ENCODE results near the gene BMP7. TPM values are rescaled to one million over a fixed set of nuclear protein-coding genes. Genes with fewer than 3 reads are reported as not detected.

Gene BMP7
- total and polyA plus RNA-seq, 2 of the 13 experiments (the other 11 are each of a cell fraction or from before 2014, with no cell fraction given) = not detected

DNA sequence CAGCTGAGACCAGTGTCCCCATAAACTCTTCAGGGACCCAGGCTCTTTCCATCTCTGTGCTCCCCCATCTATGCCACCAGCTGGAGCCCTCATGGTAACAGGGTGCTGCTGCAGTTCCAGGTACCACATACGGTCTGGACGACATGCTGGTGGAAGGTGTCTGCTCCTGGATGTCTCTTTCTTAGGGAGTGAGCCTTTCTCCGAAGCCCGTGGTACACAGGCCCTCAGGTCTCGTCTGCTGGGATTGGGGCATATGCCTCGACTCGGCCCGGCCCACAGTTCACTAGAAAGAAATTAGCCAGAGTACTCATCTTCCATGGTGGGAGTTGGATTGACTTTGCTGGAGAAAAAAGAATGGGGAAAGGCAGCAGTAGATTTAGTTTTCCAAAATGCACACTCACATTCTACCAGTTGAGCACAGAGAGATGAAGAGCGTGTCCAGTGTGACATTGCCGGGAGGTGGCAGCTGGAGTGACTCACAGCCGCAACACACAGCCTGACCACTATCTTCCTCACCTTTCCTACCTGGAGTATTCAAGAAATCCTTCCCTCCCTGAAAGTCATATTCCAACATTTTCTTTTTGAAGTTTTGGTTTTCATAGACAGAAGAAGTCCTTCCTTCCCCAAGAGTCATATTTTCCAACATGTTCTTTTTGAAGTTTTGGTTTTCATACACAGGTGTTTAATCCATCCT lies 44.5 kb upstream of the BMP7 start:
- ATAC-seq = peak; percentile 85
- CTCF ChIA-PET (ENCODE audit: low intra/inter-chr PET ratio, low total read pairs) = interaction anchor here (1.2 kb wide), 1 partner anchor 21 kb away, joined by 3 read pairs; no protein-coding TSS in a partner anchor
- WGBS (ENCODE audit: low lambda C conversion rate) = 11% methylated on average over 11 of the region's 11 CpGs
- in situ Hi-C loops (cut with HindIII; ENCODE audit: extremely low pct_ligation_motif_present, low pct_unique_long_range_greater_than_20kb) = no loop called here
- H3K9me3 ChIP-seq (ENCODE audit: low read length) = no peaks in the 10 kb centered on the region
- no peak overlapping the region for H2AFZ ChIP-seq (ENCODE audit: low read length)
- H3K79me2 ChIP-seq (ENCODE audit: insufficient read depth, low read length) = no peaks in the 10 kb centered on the region
- H3K4me3 ChIP-seq (replicated peaks in 1 of 3; ENCODE audit: insufficient read depth in 1 of 3, low read depth in 2 of 3, low read length in 3 of 3) = no peak overlapping the region
- H4K20me1 ChIP-seq (ENCODE audit: insufficient read depth, low read length) = no peaks in the 10 kb centered on the region
- BruUV-seq (replicated peaks) = no TSS peak
- no peaks in the 10 kb centered on the region for H3K4me1 ChIP-seq (ENCODE audit: insufficient read depth, low read length)
- H3K36me3 ChIP-seq (replicated peaks in 1 of 2; ENCODE audit: control insufficient read depth in 1 of 2, insufficient read depth in 2 of 2, low read length in 2 of 2) = no peaks in the 10 kb centered on the region
- H3K27ac ChIP-seq (ENCODE audit: extremely low read length, insufficient read depth, low read length) = no peak overlapping the region
- FAIRE-seq = peak; percentile 75
- no peak for DNase-seq (ENCODE audit: low spot score)
- TF ChIP-seq, protein P1, sequence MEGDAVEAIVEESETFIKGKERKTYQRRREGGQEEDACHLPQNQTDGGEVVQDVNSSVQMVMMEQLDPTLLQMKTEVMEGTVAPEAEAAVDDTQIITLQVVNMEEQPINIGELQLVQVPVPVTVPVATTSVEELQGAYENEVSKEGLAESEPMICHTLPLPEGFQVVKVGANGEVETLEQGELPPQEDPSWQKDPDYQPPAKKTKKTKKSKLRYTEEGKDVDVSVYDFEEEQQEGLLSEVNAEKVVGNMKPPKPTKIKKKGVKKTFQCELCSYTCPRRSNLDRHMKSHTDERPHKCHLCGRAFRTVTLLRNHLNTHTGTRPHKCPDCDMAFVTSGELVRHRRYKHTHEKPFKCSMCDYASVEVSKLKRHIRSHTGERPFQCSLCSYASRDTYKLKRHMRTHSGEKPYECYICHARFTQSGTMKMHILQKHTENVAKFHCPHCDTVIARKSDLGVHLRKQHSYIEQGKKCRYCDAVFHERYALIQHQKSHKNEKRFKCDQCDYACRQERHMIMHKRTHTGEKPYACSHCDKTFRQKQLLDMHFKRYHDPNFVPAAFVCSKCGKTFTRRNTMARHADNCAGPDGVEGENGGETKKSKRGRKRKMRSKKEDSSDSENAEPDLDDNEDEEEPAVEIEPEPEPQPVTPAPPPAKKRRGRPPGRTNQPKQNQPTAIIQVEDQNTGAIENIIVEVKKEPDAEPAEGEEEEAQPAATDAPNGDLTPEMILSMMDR (CRISPR knock-in tag; IDR thresholded peaks at IDR 0.05) = peak; percentile 28
- TF ChIP-seq, protein P2, sequence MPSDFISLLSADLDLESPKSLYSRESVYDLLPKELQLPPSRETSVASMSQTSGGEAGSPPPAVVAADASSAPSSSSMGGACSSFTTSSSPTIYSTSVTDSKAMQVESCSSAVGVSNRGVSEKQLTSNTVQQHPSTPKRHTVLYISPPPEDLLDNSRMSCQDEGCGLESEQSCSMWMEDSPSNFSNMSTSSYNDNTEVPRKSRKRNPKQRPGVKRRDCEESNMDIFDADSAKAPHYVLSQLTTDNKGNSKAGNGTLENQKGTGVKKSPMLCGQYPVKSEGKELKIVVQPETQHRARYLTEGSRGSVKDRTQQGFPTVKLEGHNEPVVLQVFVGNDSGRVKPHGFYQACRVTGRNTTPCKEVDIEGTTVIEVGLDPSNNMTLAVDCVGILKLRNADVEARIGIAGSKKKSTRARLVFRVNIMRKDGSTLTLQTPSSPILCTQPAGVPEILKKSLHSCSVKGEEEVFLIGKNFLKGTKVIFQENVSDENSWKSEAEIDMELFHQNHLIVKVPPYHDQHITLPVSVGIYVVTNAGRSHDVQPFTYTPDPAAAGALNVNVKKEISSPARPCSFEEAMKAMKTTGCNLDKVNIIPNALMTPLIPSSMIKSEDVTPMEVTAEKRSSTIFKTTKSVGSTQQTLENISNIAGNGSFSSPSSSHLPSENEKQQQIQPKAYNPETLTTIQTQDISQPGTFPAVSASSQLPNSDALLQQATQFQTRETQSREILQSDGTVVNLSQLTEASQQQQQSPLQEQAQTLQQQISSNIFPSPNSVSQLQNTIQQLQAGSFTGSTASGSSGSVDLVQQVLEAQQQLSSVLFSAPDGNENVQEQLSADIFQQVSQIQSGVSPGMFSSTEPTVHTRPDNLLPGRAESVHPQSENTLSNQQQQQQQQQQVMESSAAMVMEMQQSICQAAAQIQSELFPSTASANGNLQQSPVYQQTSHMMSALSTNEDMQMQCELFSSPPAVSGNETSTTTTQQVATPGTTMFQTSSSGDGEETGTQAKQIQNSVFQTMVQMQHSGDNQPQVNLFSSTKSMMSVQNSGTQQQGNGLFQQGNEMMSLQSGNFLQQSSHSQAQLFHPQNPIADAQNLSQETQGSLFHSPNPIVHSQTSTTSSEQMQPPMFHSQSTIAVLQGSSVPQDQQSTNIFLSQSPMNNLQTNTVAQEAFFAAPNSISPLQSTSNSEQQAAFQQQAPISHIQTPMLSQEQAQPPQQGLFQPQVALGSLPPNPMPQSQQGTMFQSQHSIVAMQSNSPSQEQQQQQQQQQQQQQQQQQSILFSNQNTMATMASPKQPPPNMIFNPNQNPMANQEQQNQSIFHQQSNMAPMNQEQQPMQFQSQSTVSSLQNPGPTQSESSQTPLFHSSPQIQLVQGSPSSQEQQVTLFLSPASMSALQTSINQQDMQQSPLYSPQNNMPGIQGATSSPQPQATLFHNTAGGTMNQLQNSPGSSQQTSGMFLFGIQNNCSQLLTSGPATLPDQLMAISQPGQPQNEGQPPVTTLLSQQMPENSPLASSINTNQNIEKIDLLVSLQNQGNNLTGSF (CRISPR knock-in tag; IDR thresholded peaks at IDR 0.05) = no peak
- TF ChIP-seq FOSL2 (CRISPR knock-in tag; IDR thresholded peaks at IDR 0.05) (peak; percentile 21; the same call in 1 of the 2 replicates), SMC3 (IDR thresholded peaks at IDR 0.05; ENCODE audit: low read length) (peak; percentile 10; the same call in 1 of the 2 replicates), STAG1 (CRISPR knock-in tag; IDR thresholded peaks at IDR 0.05) (peak; percentile 29)
- H3K9ac ChIP-seq (ENCODE audit: insufficient read depth, low read depth, low read length) = no peak overlapping the region
- no peak overlapping the region for H3K4me2 ChIP-seq (ENCODE audit: low read depth, low read length)
- peaks cover 6 to 49% of the 10 kb centered on the region in 2 experiments; a peak in 4 of 5 replicates for H3K27me3 ChIP-seq (ENCODE audit: control insufficient read depth in 1 of 2, insufficient read depth in 2 of 2, low read length in 2 of 2)
- POLR2A ChIA-PET = no interaction called here
- intact Hi-C loops (cut with micrococcal nuclease; ENCODE audit: unreplicated experiment) = no loop called here
